SH-SY5Y (cell line): Measurements from ENCODE around the gene IVD.

Source experiments
- GATA2 ChIP-seq: IDR thresholded peaks from 2 replicates; pipeline ENCODE4 v1.6.1; 2011; ENCODE audit warnings: mild to moderate bottlenecking, low read depth, low read length
- GATA3 ChIP-seq: IDR thresholded peaks from 2 replicates; pipeline ENCODE4 v1.6.1; 2011; ENCODE audit warnings: low read depth, mild to moderate bottlenecking, low read length, moderate library complexity

GRCh38 chr15:40452296-40453090, 46.9 kb downstream of the IVD start:
- TF ChIP-seq GATA3 (no peak), GATA2 (no peak)
